ENCODE data around the gene UGT3A1. TPM values are rescaled to one million over a fixed set of nuclear protein-coding genes. Genes with fewer than 3 reads are reported as not detected.

The UGT3A1 gene
- total RNA-seq, 1 donor from 2014 or later = 8.8 TPM

GRCh38 chr5:36017622-36018021 is 26.4 kb upstream of the UGT3A1 start:
- Histone ChIP-seq H3K27me3 (no peaks in the 10 kb centered on the region), H3K4me3 (no peak overlapping the region), H3K4me2 (no peak overlapping the region), H2AFZ (replicated peaks) (no peak overlapping the region), H3K4me1 (no peaks in the 10 kb centered on the region), H3K27ac (no peak overlapping the region), H3F3A (ENCODE audit: low read depth) (no peaks in the 10 kb centered on the region), H3K9me3 (ENCODE audit: low read depth) (no peaks in the 10 kb centered on the region), H3K9ac (no peak overlapping the region), H4K20me1 (ENCODE audit: low read depth) (no peaks in the 10 kb centered on the region), H3K36me3 (no peaks in the 10 kb centered on the region), H3K79me2 (ENCODE audit: low read depth) (no peaks in the 10 kb centered on the region)
- Mint-ChIP-seq H3K36me3 (no peaks in the 10 kb centered on the region), H3K27me3 (ENCODE audit: insufficient read depth, low read depth) (no peaks in the 10 kb centered on the region), H3K9me3 (peaks cover 37% of the 10 kb centered on the region), H3K27ac (no peak overlapping the region), H3K4me1 (no peaks in the 10 kb centered on the region), H3K4me3 (no peak overlapping the region)
- no peak for DNase-seq (ENCODE audit: low spot score)
- TF ChIP-seq EZH2phosphoT487 (IDR thresholded peaks at IDR 0.05) (no peak), CTCF (IDR thresholded peaks at IDR 0.05) (no peak), EZH2 (IDR thresholded peaks at IDR 0.05) (no peak)

GRCh38 chr5:36017004-36017403 is 25.8 kb upstream of the UGT3A1 start:
- Histone ChIP-seq H3K4me3 (no peak overlapping the region), H3K27me3 (no peaks in the 10 kb centered on the region), H2AFZ (replicated peaks) (no peak overlapping the region), H4K20me1 (ENCODE audit: low read depth) (no peaks in the 10 kb centered on the region), H3K9ac (no peak overlapping the region), H3K79me2 (ENCODE audit: low read depth) (no peaks in the 10 kb centered on the region), H3F3A (ENCODE audit: low read depth) (no peaks in the 10 kb centered on the region), H3K36me3 (no peaks in the 10 kb centered on the region), H3K4me2 (no peak overlapping the region), H3K27ac (no peak overlapping the region), H3K9me3 (ENCODE audit: low read depth) (no peaks in the 10 kb centered on the region), H3K4me1 (no peaks in the 10 kb centered on the region)
- no peak for TF ChIP-seq EZH2 (IDR thresholded peaks at IDR 0.05)
- no peak for TF ChIP-seq EZH2phosphoT487 (IDR thresholded peaks at IDR 0.05)
- TF ChIP-seq CTCF (IDR thresholded peaks at IDR 0.05) = no peak
- Mint-ChIP-seq H3K4me1 (no peaks in the 10 kb centered on the region), H3K36me3 (no peaks in the 10 kb centered on the region), H3K9me3 (peaks cover 36% of the 10 kb centered on the region), H3K4me3 (no peak overlapping the region), H3K27me3 (ENCODE audit: insufficient read depth, low read depth) (no peaks in the 10 kb centered on the region), H3K27ac (no peak overlapping the region)
- no peak for DNase-seq (ENCODE audit: low spot score)

- no peaks in the 10 kb centered on the region for H4K20me1 ChIP-seq (ENCODE audit: low read depth)
- TF ChIP-seq EZH2 (IDR thresholded peaks at IDR 0.05) = no peak
- TF ChIP-seq CTCF (IDR thresholded peaks at IDR 0.05) = no peak
- Mint-ChIP-seq H3K4me1 (no peaks in the 10 kb centered on the region), H3K27me3 (ENCODE audit: insufficient read depth, low read depth) (no peaks in the 10 kb centered on the region), H3K9me3 (peaks cover 34% of the 10 kb centered on the region), H3K4me3 (no peak overlapping the region), H3K36me3 (no peaks in the 10 kb centered on the region), H3K27ac (no peak overlapping the region)
- no peaks in the 10 kb centered on the region for H3K27me3 ChIP-seq
- H3K79me2 ChIP-seq (ENCODE audit: low read depth) = no peaks in the 10 kb centered on the region
- H3K27ac ChIP-seq = no peak overlapping the region
- H3K9me3 ChIP-seq (ENCODE audit: low read depth) = no peaks in the 10 kb centered on the region
- H3K9ac ChIP-seq = no peak overlapping the region
- H3K4me1 ChIP-seq = no peaks in the 10 kb centered on the region
- no peak overlapping the region for H3K4me3 ChIP-seq
- H3K36me3 ChIP-seq = no peaks in the 10 kb centered on the region
- no peak for DNase-seq (ENCODE audit: low spot score)
- H3K4me2 ChIP-seq = no peak overlapping the region
- no peaks in the 10 kb centered on the region for H3F3A ChIP-seq (ENCODE audit: low read depth)
- H2AFZ ChIP-seq (replicated peaks) = no peak overlapping the region
Observed at GRCh38 chr5:36013182-36013581, 22.0 kb upstream of the UGT3A1 start.

- no peak for DNase-seq (ENCODE audit: low spot score)
- no peaks in the 10 kb centered on the region for H3K4me1 Mint-ChIP-seq
- peaks cover 24% of the 10 kb centered on the region for H3K9me3 Mint-ChIP-seq
Observed at GRCh38 chr5:36009698-36010097, 18.5 kb upstream of the UGT3A1 start.

More at GRCh38 chr5:36009698-36010097, 18.5 kb upstream of the UGT3A1 start:
- no peaks in the 10 kb centered on the region for H4K20me1 ChIP-seq (ENCODE audit: low read depth)
- no peak overlapping the region for H3K27ac ChIP-seq
- H3K36me3 ChIP-seq = no peaks in the 10 kb centered on the region
- no peaks in the 10 kb centered on the region for H3F3A ChIP-seq (ENCODE audit: low read depth)
- no peaks in the 10 kb centered on the region for H3K27me3 ChIP-seq
- no peak overlapping the region for H3K4me2 ChIP-seq
- no peak overlapping the region for H3K9ac ChIP-seq
- TF ChIP-seq EZH2phosphoT487 (IDR thresholded peaks at IDR 0.05) (no peak), EZH2 (IDR thresholded peaks at IDR 0.05) (no peak), CTCF (IDR thresholded peaks at IDR 0.05) (no peak)
- Mint-ChIP-seq H3K27me3 (ENCODE audit: insufficient read depth, low read depth) (no peaks in the 10 kb centered on the region), H3K36me3 (no peaks in the 10 kb centered on the region), H3K4me3 (no peak overlapping the region), H3K27ac (no peak overlapping the region)
- no peaks in the 10 kb centered on the region for H3K79me2 ChIP-seq (ENCODE audit: low read depth)
- no peak overlapping the region for H2AFZ ChIP-seq (replicated peaks)
- no peaks in the 10 kb centered on the region for H3K4me1 ChIP-seq
- H3K9me3 ChIP-seq (ENCODE audit: low read depth) = no peaks in the 10 kb centered on the region
- no peak overlapping the region for H3K4me3 ChIP-seq
